Kidney epithelial cell (primary cell): Measurements from ENCODE around the gene KRT71. TPM values are rescaled to one million over a fixed set of nuclear protein-coding genes. Genes with fewer than 3 reads are reported as not detected.

ENCODE experiments used
- DNase-seq: peaks from one replicate; pipeline ENCODE4 v3.0.0-alpha.2; 2010; ENCODE audit warnings: low read depth
- H3K27me3 ChIP-seq: 2 replicates; pipeline ENCODE4 v1.6.0; 2011; ENCODE audit warnings: low read length; ENCODE audit not compliant: control insufficient read depth, insufficient read depth
- H3K36me3 ChIP-seq: 2 replicates; pipeline ENCODE4 v1.5.1; 2011; ENCODE audit warnings: low read length; ENCODE audit not compliant: control insufficient read depth, insufficient read depth
- H3K4me3 ChIP-seq: 2 replicates; pipeline ENCODE4 v1.5.1; 2011; ENCODE audit warnings: low read depth, mild to moderate bottlenecking, control low read depth, low read length
- CTCF ChIP-seq: IDR thresholded peaks from 2 replicates; pipeline ENCODE4 v1.5.1; 2011; ENCODE audit warnings: mild to moderate bottlenecking, moderate library complexity, low read length, control low read depth, inconsistent platforms; ENCODE audit not compliant: insufficient read depth, poor library complexity, severe bottlenecking
- total RNA-seq: library from RNA; depleted of rRNA; stranded (reverse); fragments of >200 nt; gene quantifications from 2 replicates; pipeline ENCODE4 v1.2.3, GENCODE V29; 2015

KRT71 gene
- total RNA-seq, 1 donor from 2014 or later, result not detected

- Histone ChIP-seq H3K36me3 (no peaks in the 10 kb centered on the region), H3K27me3 (peaks cover 2% of the 10 kb centered on the region), H3K4me3 (no peak within 1 kb of the TSS)
- TF ChIP-seq CTCF, result no peak
- no peak for DNase-seq
These were observed 20.8 kb upstream of the KRT71 start, which contains the start of gene KRT74 for GRCh38 chr12:52573743-52574142. Gene KRT74 (minus strand): TSS chr12:52573843. CDS start chr12:52573777, 66 bp downstream.

- Histone ChIP-seq H3K36me3 (no peaks in the 10 kb centered on the region), H3K4me3 (no peak overlapping the region), H3K27me3 (peaks cover 2% of the 10 kb centered on the region)
- no peak for DNase-seq
- TF ChIP-seq CTCF, result no peak
These were observed 20.4 kb upstream of the KRT71 start for GRCh38 chr12:52573306-52573705.

GRCh38 chr12:52570511-52570910 lies 17.6 kb upstream of the KRT71 start:
- peaks cover 7% of the 10 kb centered on the region for H3K27me3 ChIP-seq
- H3K36me3 ChIP-seq, result no peaks in the 10 kb centered on the region
- no peak for DNase-seq
- no peak overlapping the region for H3K4me3 ChIP-seq
- TF ChIP-seq CTCF, result no peak

- H3K4me3 ChIP-seq, result no peak overlapping the region
- peaks cover 9% of the 10 kb centered on the region for H3K27me3 ChIP-seq
- no peak for TF ChIP-seq CTCF
- no peak for DNase-seq
- no peaks in the 10 kb centered on the region for H3K36me3 ChIP-seq
These were observed 15.2 kb upstream of the KRT71 start for GRCh38 chr12:52568111-52568510.

- TF ChIP-seq CTCF, result no peak
- Histone ChIP-seq H3K36me3 (no peaks in the 10 kb centered on the region), H3K4me3 (no peak overlapping the region), H3K27me3 (peaks cover 10% of the 10 kb centered on the region)
- DNase-seq, result no peak
These were observed 13.9 kb upstream of the KRT71 start for GRCh38 chr12:52566847-52567291.

- Histone ChIP-seq H3K27me3 (peaks cover 11% of the 10 kb centered on the region), H3K4me3 (no peak overlapping the region), H3K36me3 (no peaks in the 10 kb centered on the region)
- no peak for TF ChIP-seq CTCF
- no peak for DNase-seq
These were observed 11.6 kb upstream of the KRT71 start for GRCh38 chr12:52564582-52564981.
